ENCODE measurements around the gene CDH23. TPM values are rescaled to one million over a fixed set of nuclear protein-coding genes. Genes with fewer than 3 reads are reported as not detected.

Gene CDH23
- total and polyA plus RNA-seq, 2 donors (not counting 1 experiment from before 2014, with no cell fraction given): 0.37 to 0.89 TPM

GRCh38 chr10:71780156-71780555, 383.4 kb downstream of the CDH23 start:
- 98% methylated on average over 7 of the region's 7 CpGs for WGBS (ENCODE audit: insufficient coverage)
- no peaks in the 10 kb centered on the region for H3K36me3 ChIP-seq (replicated peaks in 1 of 2; ENCODE audit: control extremely low read depth in 1 of 2, control insufficient read depth in 1 of 2, extremely low read depth in 1 of 2, insufficient read depth in 2 of 2, low read length in 1 of 2)
- ChIA-PET POLR2A (no interaction called here), CTCF (interaction anchor here (1.4 to 2.0 kb wide), 2 partner anchors 31 to 72 kb away, joined by 5 to 6 read pairs; no protein-coding TSS in a partner anchor)
- no peak for DNase-seq
- Mint-ChIP-seq H3K4me1 (peaks cover 29% of the 10 kb centered on the region), H3K27me3 (no peaks in the 10 kb centered on the region), H3K27ac (peak overlapping the region; percentile 26), H3K9me3 (ENCODE audit: insufficient read depth) (no peaks in the 10 kb centered on the region), H3K4me3 (no peak overlapping the region)
- no peaks in the 10 kb centered on the region for H3K27me3 ChIP-seq (replicated peaks in 1 of 4; ENCODE audit: control extremely low read depth in 1 of 4, control insufficient read depth in 3 of 4, insufficient read depth in 4 of 4, low read length in 3 of 4)
- no peaks in the 10 kb centered on the region for H4K20me1 ChIP-seq (ENCODE audit: control insufficient read depth, insufficient read depth, low read length, poor library complexity, severe bottlenecking)
- H3K9ac ChIP-seq (ENCODE audit: low read length): no peak overlapping the region
- no peak for ATAC-seq (ENCODE audit: low read depth)
- no peak for TF ChIP-seq EZH2 (IDR thresholded peaks at IDR 0.05; ENCODE audit: borderline replicate concordance, insufficient read depth, low read depth, low read length, poor library complexity, severe bottlenecking)
- no peak for TF ChIP-seq CTCF (IDR thresholded peaks at IDR 0.05)
- H3K27ac ChIP-seq (ENCODE audit: low read length in 2 of 2): no peak overlapping the region
- H3K4me3 ChIP-seq (ENCODE audit: control extremely low read depth in 1 of 5, extremely low read depth in 1 of 5, insufficient read depth in 1 of 5, low read depth in 2 of 5, low read length in 4 of 5): no peak overlapping the region
- H2AFZ ChIP-seq (ENCODE audit: insufficient read depth, low read depth, low read length, poor library complexity, severe bottlenecking): no peak overlapping the region
- intact Hi-C loops (cut with micrococcal nuclease): no loop called here
- peaks cover 24% of the 10 kb centered on the region for H3K79me2 ChIP-seq (ENCODE audit: control insufficient read depth, insufficient read depth, low read length)
- H3K4me2 ChIP-seq (replicated peaks; ENCODE audit: low read depth, low read length, poor library complexity, severe bottlenecking): no peak overlapping the region
- peaks cover 26 to 31% of the 10 kb centered on the region in 2 donors for H3K4me1 ChIP-seq (ENCODE audit: control insufficient read depth in 2 of 2, insufficient read depth in 2 of 2, low read length in 2 of 2)
- no peaks in the 10 kb centered on the region for H3K9me3 ChIP-seq (ENCODE audit: control extremely low read depth in 1 of 3, control insufficient read depth in 2 of 3, insufficient read depth in 1 of 3, low read length in 2 of 3)

- no peak for ATAC-seq (ENCODE audit: low read depth)
- H2AFZ ChIP-seq (ENCODE audit: insufficient read depth, low read depth, low read length, poor library complexity, severe bottlenecking): no peak overlapping the region
Measured at GRCh38 chr10:71780719-71781118, 384.0 kb downstream of the CDH23 start.

More at GRCh38 chr10:71780719-71781118, 384.0 kb downstream of the CDH23 start:
- TF ChIP-seq CTCF (IDR thresholded peaks at IDR 0.05) (no peak), EZH2 (IDR thresholded peaks at IDR 0.05; ENCODE audit: borderline replicate concordance, insufficient read depth, low read depth, low read length, poor library complexity, severe bottlenecking) (no peak)
- ChIA-PET CTCF (interaction anchor here (1.3 to 2.0 kb wide), 2 partner anchors 72 to 116 kb away, joined by 4 to 6 read pairs; no protein-coding TSS in a partner anchor), POLR2A (no interaction called here)
- Histone ChIP-seq H3K36me3 (replicated peaks in 1 of 2; ENCODE audit: control extremely low read depth in 1 of 2, control insufficient read depth in 1 of 2, extremely low read depth in 1 of 2, insufficient read depth in 2 of 2, low read length in 1 of 2) (no peaks in the 10 kb centered on the region), H3K4me1 (ENCODE audit: control insufficient read depth in 2 of 2, insufficient read depth in 2 of 2, low read length in 2 of 2) (peaks cover 21 to 25% of the 10 kb centered on the region in 2 donors), H3K4me3 (ENCODE audit: control extremely low read depth in 1 of 5, extremely low read depth in 1 of 5, insufficient read depth in 1 of 5, low read depth in 2 of 5, low read length in 4 of 5) (no peak overlapping the region), H3K27ac (ENCODE audit: low read length in 2 of 2) (no peak overlapping the region), H3K79me2 (ENCODE audit: control insufficient read depth, insufficient read depth, low read length) (peaks cover 19% of the 10 kb centered on the region), H3K27me3 (replicated peaks in 1 of 4; ENCODE audit: control extremely low read depth in 1 of 4, control insufficient read depth in 3 of 4, insufficient read depth in 4 of 4, low read length in 3 of 4) (no peaks in the 10 kb centered on the region), H4K20me1 (ENCODE audit: control insufficient read depth, insufficient read depth, low read length, poor library complexity, severe bottlenecking) (no peaks in the 10 kb centered on the region), H3K9me3 (ENCODE audit: control extremely low read depth in 1 of 3, control insufficient read depth in 2 of 3, insufficient read depth in 1 of 3, low read length in 2 of 3) (no peaks in the 10 kb centered on the region), H3K9ac (ENCODE audit: low read length) (no peak overlapping the region), H3K4me2 (replicated peaks; ENCODE audit: low read depth, low read length, poor library complexity, severe bottlenecking) (no peak overlapping the region)
- Mint-ChIP-seq H3K27ac (no peak overlapping the region), H3K9me3 (ENCODE audit: insufficient read depth) (no peaks in the 10 kb centered on the region), H3K4me3 (no peak overlapping the region), H3K4me1 (peaks cover 23% of the 10 kb centered on the region), H3K27me3 (no peaks in the 10 kb centered on the region)
- intact Hi-C loops (cut with micrococcal nuclease): no loop called here
- 94% methylated on average over 9 of the region's 9 CpGs for WGBS (ENCODE audit: insufficient coverage)
- no peak for DNase-seq
